Measurements from ENCODE around the gene NCF2.
"Not testable (repeated sequence)": the region's sequence is repeated elsewhere in the genome, so short reads cannot be mapped to it uniquely, and the experiment has no call there.

Gene NCF2

DNA sequence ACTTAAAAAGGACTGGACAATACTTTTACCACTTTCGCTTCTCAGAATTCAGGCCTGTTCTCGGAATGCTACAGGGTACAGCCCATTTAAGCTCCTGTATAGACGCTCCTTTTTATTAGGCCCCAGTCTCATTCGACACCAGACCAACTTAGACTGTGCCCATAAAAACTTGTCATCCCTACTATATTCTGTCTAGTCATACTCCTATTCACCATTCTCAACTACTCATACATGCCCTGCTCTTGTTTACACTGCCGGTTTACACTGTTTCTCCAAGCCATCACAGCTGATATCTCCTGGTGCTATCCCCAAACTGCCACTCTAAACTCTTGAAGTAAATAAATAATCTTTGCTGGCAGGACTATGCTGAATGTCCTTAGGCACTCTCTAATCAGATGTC, 27.9 kb upstream of the NCF2 start:
- intact Hi-C loops (cut with DNase I); DNase-seq: not testable (repeated sequence)

DNA sequence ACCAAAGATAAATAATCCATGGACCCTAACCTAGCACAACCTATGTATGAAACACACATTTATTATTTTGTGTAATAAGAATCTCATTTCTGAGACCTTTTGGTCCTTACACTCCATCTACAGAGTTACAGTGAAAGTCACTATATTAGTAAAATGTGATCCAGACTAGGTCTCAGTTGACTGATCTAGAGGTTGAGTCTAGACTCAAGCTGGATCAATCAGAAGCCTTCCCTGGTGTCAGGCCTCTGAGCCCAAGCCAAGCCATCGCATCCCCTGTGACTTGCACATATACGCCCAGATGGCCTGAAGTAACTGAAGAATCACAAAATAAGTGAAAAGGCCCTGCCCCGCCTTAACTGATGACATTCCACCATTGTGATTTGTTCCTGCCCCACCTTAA, 22.7 kb upstream of the NCF2 start:
- intact Hi-C loops (cut with DNase I); DNase-seq: not testable (repeated sequence)

DNA sequence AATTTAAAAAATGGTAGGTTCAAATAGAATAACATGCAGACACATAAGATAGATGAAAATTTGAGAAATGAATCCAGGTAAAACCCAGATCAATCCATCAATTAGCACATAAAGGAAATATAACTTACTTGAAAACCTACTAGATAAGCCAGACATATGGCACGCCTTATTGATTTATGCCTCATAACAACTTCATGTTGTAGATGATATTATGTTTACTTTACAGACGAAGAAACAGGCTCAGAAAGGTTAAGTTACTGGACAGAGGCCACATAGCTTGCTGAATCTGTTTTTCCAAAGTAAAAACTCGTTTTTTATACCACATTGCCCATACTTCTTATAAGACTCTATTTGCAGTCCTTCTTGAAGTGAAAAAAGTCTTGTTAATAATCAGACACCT, 22.1 kb upstream of the NCF2 start:
- DNase-seq = no peak
- intact Hi-C loops (cut with DNase I) = no loop called here

DNA sequence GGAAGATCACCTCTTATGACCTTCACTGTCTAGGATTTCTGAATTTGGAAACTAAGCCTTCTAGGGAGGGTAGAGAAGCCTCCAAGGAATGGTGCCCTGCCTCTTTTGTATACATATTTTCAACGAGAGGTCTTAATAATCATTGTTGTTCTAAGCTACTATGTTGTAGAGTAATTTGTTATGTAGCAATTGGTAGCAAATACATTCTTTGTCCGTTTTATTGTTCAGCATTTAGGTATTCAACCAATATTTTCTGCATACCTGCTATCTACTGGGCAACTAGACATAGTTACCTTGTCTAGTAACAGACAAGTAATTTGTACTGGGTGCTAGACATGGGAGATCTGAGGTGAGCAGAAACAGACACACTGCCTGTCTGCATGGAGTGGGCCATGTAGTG, 20.8 kb upstream of the NCF2 start:
- intact Hi-C loops (cut with DNase I) = no loop called here
- DNase-seq = no peak

DNA sequence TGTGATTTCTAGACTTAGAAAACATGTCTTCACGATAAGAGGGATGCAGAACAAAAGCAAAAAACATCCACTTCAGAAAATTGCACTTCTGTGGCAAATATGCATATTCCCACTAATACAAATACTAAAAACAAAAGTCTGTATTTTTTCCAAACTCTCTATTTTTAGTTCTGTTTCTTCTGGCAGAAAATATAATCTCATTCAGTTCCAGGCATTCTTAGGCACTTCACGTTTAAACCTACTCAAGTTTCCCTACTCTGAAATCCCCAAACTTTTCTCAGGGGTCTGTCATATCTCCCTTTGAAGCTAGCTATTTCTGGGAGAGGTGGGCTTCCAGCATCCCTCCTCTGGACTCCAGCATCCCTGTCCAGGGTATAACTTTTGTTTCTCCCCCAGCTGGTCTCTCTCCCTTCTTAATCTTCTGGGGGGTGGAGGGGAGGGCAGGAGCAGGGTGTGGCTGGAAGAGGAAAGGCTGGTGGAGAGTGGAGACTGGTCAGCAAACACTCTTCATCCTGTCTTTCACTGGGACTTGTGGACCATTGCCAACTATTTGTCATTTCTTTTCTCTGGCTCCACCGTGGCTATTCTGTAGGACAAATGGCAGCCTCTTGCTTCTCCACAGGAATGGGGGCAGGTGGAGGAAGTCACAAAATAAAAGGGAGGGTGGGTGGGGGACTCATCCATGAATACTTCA, 19.6 kb upstream of the NCF2 start:
- DNase-seq = no peak
- intact Hi-C loops (cut with DNase I) = no loop called here

DNA sequence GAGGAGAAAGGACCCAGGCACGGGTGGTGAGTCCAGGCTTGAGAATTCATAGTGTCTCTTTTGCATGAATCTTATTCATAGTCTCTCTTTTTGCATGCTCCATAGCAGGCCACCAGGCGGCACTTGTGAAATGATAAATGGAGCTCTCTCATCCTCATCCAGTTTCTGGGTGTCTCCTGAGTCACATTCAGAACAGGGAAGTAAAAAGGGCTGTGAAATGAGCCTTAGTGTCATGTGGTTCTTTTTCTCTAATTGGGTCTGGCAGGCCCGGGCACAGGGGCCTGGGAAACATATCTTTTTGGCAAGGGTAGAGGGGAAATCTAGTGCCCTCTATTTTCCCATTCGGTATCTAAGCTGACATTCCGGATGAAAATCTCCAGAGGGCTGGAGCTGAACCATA, 19.1 kb upstream of the NCF2 start:
- peak; percentile 50 to 95 (median 72) for DNase-seq
- intact Hi-C loops (cut with DNase I) = no loop called here

DNA sequence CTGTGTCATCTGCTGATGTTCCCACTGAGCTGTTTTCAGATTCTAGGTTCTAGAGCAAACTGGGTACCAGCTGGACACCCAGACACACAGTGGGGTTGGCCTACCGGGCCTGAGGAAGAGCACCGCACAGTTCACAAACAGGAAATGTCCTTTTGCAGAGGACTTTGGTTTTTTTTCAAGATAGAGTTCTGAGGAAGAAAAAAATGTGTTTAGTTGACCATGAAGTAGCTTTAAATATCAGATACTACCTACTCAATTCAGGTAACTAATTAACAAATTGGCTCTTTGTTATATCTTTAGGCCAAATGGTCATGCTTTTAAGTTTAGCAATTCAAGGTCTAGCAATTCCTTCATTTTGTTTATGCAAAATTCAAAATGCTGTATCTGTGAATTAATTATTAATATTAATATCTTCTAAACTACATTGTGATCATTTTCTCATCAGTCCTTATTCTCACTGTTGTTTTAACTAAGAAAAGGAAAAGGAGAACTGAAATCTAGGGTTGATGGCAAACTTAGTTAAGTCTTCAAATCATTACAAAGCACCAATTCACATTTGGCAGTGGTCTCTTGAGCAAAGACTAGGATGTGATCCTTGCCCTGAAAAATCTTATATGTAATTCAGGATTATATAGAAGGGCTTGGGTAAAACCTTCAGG, 17.2 kb upstream of the NCF2 start:
- no peak for DNase-seq
- intact Hi-C loops (cut with DNase I) = no loop called here

DNA sequence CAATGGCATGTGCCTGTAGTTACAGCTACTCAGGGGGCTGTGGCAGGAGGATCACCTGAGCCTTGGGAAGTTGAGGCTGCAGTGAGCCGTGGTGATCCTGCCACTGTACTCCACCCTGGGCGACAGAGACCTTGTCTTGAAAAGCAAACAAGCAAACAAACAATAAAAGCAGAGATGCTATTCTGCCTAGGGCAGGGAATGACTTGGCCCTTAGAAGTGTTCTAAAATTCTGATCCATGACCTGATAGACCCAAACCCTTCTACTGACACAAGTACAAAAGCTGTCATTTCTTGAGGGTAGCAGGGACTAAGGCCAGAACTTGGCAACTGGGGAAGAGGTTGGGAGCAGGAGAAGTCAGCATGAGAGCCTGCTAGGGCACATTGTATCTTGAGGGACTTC, 15.6 kb upstream of the NCF2 start:
- intact Hi-C loops (cut with DNase I) = no loop called here

DNA sequence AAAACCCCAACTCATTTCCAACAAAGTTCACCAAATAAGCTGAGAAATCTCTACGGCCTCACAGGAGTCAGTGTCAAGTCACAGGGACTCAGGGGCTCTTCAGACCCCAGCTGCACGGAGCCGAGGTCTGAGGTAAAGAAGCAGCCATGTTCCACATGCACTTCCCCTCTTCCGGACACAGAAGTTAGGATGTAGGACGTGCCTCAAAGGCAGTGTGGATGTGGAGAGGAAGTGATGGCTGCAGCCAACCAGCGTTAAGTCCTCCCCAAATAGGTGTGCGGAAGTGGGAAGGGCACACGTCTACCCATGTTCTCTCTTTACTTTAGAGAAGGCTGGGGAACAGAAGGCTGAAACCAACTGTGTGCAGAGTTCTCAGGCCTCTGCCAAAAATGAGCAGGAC, 14.6 kb upstream of the NCF2 start:
- intact Hi-C loops (cut with DNase I) = no loop called here
- peak in 1 of 10 donors; percentile 46 for DNase-seq

More for the DNA sequence above, 15.6 kb upstream of the NCF2 start:
- DNase-seq = peak in 1 of 10 donors; percentile 26

DNA sequence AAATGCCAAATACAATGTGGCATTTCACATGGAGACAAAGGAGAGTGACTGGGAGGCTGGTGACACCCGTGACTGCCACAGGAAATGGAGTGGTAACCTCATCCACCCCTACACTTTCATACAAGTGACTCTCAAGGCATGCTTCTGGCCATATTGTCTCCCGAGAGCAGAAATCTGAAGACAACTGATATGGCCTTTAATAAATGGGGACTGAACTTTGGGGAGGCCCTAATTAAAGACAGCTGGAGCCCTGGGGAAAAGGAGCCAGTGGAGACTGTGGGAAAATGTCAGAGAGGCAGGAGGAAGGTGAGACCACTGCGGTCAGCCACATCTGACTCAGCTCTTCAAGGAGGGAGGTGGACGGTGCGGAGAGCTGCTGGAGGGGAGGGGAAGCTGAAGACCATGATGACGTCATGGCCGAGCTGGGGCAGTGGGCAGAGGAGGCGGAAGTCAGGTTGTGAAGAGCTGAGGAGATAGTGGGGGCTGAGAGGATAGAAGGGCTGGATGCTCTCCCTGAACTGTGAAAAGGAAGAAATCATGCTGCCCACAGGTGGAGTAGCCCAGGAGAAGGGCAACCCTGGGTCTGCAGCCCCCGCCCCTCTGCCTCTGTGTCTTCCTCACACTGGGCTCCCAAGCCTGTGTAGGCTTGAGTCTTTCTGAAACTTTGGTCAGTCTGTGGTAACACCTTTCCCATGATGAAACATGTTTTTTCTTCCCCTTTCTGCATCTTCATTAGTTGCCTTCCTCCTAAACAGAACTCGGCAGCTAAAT, 14.0 kb upstream of the NCF2 start:
- DNase-seq = peak in 1 of 10 donors; percentile 62
- intact Hi-C loops (cut with DNase I) = no loop called here

DNA sequence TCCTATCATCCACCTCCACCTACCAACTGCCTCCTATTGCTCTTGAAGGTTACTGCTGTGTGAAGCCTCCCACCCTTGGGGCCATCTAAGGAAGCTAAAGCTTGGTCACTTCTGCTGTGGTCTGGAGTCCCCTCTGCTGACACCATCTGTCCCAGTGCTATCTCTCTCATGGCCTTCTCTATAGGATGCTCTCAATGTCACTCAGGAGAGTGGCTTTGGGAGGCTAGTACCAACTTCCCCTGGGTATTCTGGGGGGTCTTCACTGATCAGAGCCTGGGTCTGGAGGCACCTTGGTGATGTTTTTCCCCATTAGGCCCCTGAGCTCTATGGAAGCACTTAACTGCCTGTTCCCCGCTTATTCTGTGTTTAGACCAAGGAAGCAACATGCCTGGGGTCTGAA, 12.3 kb upstream of the NCF2 start:
- DNase-seq = no peak
- intact Hi-C loops (cut with DNase I) = no loop called here

DNA sequence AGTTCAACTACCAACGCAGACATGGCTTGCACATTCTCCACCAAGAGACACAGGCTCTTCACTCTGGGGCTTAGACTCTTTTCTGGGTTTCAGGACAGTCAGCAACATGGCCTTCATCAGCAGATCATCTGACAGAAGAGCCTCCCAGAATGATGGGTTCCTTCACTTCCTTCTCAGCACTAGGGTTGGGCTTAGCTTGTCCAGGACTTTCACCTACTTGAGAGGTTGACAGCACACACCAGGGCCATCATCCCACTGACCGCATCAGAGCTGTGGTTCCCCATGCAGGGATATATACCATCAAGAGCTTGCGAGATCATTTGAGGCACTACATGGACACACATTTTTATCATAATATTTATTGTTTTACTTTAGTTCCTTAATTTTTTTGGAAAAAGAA, 10.4 kb upstream of the NCF2 start:
- no peak for DNase-seq
- intact Hi-C loops (cut with DNase I) = no loop called here

DNA sequence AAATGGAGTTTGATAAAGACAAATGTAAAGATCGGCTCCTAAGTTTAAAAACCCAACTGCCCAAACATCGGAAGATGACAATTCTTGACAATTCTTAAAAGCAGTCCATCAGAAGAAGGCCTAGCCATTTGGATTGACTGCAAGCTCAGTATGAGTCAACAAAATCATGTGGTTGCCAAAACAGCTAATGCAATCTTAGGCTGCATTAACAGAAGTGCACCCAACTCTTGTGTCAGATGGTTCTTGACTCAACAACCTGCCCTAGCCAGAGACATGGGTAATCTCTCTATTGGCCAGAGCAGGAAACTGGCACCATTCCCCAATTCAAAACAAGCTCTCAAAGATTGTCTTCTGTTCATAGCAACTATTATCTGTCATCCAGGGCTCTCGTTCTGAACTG, 9.9 kb upstream of the NCF2 start:
- DNase-seq = no peak
- intact Hi-C loops (cut with DNase I) = no loop called here

DNA sequence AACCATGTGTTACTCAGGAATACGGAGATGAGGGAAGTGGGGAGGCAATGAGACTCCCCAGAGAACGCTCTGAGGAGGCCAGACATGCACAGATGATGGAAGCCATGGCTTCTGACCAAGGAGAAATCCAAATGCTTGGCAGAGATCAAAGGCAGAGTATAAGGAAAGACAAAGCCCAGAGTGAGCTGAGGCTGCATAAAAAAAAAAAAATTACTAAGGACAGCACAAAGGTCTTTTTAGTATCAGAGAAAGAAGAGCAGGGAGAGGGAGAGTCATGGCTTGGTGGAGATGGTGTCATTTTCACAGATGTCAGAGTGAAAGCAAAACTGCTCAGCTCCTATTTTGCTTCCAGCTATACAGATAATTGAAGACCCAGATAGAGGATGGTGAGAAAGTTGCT, 8.1 kb upstream of the NCF2 start:
- no peak for DNase-seq
- intact Hi-C loops (cut with DNase I) = no loop called here

DNA sequence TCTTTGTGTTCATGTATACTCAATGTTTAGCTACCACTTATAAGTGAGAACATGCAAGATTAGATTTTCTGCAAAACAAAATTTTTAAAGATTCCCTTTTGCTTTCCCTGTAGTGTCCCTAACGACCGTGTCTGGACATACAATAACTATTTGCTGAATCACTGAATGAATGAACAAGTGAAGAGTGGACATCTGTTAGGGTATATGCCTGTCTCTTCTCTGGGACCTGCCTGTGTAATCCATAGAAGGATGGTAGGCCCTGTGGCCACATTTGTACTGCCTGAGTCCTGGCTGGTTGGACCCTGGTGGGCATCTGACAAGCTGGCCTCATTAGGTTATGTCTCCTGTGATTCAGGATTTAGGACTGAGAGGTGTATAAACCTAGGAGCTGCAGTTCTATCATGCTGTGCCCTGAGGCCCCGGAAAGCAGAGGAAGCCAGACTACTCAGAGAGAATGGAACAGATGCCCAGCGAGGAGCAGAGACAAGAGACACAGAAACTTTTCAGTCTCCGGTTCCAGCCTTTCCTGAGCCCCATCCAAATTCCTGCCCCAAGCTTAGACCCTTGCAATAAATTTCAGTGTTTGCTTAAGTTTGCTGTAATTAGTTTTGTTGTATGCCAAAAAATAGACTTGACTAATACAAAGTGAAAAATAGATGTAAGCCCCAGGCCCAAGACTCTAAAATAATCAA, 7.5 kb upstream of the NCF2 start:
- intact Hi-C loops (cut with DNase I) = no loop called here
- no peak for DNase-seq

DNA sequence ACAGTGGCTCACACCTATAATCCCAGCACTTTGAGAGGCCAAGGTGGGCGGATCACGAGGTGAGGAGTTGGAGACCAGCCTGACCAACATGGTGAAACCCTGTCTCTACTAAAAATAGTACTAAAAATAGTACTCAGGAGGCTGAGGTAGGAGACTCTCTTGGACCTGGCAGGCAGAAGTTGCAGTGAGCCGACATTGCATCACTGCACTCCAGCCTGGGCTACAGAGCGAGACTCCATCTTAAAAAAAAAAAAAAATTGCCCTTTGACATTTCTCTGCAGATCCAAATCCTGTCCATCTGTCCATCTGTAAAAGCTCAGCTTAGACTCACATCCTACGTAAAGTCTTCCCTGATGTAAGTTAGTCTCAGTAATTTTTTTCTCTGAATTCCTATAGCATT, 6.2 kb upstream of the NCF2 start:
- DNase-seq = no peak
- intact Hi-C loops (cut with DNase I) = no loop called here

DNA sequence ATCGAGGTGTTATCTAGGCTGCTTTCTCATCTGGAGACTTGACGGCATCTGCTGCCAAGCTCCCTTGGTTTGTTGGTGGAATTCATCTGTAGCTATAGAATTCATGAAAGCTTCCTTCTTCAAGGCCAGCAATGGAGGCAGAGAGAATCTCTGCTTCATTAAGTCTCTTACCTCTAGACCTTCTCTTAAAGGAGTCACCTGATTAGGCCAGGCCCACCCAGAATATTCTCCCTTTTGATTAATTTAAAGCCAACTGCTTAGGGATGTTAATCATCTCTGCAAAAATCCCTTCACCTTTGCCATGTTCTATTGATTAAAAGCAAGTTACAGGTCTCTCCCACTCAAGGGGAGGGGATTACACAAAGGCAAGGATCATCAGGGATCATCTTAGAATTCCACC, 5.3 kb upstream of the NCF2 start:
- DNase-seq = no peak
- intact Hi-C loops (cut with DNase I) = no loop called here

DNA sequence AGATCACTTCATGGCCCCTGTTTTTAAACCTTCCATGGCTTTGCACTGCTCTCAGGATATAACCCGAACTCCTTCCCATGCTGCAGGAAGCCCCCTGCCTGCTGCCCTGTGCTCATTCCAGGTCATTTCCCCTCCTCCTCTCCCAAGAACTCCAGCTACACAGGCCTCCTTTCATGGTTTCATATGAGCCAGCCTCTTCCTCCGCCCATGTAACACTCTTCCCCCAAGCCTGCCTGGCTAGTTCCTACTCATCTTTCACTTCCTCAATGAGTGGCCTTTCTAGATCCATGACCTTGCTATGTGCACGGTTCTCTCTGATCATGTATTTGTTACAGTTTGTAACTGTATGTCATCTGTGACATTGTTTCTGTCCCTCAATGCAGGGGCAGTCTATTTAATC, 3.1 kb upstream of the NCF2 start:
- no peak for DNase-seq
- intact Hi-C loops (cut with DNase I) = no loop called here

DNA sequence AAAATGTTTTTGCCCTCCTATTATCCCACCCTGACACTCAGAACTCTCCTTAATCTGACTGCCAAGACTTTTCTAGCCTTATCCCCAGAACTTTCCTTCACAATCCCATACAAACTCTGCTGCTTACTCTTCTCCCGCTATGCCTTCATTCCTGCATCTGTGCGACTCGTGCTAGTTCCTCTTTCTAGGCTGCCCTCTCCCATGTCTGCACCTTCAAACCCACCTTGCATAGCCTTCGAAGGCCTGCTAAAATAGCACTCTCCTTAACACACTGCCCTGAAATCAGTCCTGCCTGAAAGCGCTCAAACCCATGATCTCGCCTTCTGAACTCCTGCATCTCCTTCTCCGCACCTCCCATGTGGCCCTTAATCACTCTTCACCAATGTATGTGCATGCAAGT, 2.5 kb upstream of the NCF2 start:
- intact Hi-C loops (cut with DNase I) = no loop called here
- DNase-seq = no peak

DNA sequence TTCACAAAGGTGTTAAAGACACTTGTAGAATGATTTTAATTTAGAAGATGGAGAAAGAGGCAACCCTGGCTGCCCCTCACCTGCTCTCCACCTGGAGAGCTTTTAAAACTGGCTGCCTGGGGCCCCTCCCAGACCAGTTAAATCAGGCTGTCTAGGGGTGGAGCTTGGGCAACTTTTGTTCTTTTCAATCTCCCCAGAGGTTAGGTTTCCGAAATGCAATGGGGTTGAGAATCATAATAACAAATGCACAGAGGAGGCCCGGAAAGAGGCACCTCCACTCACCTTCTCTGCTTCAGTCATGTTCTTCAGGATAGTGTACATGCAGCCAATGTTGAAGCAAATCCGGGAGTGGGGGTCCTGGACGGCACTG, 400 bp downstream of the NCF2 start:
- intact Hi-C loops (cut with DNase I) = no loop called here
- DNase-seq = no peak

DNA sequence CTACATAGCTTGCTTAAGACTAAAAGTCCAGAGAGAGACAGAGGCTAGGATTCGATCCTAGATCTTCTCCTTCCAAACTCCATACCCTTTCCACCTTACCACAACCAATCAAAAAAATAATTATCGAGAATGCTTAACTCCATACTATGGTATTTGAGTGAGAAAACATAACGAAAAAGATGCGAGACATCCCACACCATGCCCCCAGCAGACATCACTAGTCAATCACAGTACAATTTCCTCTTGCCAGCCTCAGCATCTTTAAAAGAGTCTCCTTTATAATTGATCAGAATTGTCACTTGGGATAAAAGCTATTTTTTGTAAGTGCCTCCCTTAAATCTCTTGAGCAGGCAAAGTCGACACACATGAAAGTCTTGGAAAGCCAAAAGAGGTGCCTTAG, 875 bp downstream of the NCF2 start:
- no peak for DNase-seq

More for the DNA sequence above, 875 bp downstream of the NCF2 start:
- intact Hi-C loops (cut with DNase I) = no loop called here

Data from posterior cingulate gyrus (tissue), 11 donors.